H9 (cell line): ENCODE results near the gene MAP3K20. TPM values are rescaled to one million over a fixed set of nuclear protein-coding genes. Genes with fewer than 3 reads are reported as not detected.

Source experiments
- DNase-seq: peaks from one replicate; pipeline ENCODE4 v3.0.0-alpha.2; 2017
- H2AFZ ChIP-seq: one replicate; pipeline ENCODE4 v1.6.1; 2013; ENCODE audit warnings: mild to moderate bottlenecking, low read length, control low read depth, moderate library complexity
- H2AK5ac ChIP-seq: 2 replicates; pipeline ENCODE4 v1.6.1; 2013; ENCODE audit warnings: low read length, control low read depth, mixed read lengths; ENCODE audit not compliant: insufficient read length
- H2BK120ac ChIP-seq: one replicate; pipeline ENCODE4 v1.6.1; 2013; ENCODE audit warnings: low read depth, mild to moderate bottlenecking, low read length, control low read depth, inconsistent platforms; ENCODE audit not compliant: poor library complexity, severe bottlenecking
- H2BK12ac ChIP-seq: 2 replicates; pipeline ENCODE4 v1.6.1; 2013; ENCODE audit warnings: low read length, control low read depth, mixed read lengths, low read depth; ENCODE audit not compliant: insufficient read length
- H2BK15ac ChIP-seq: 2 replicates; pipeline ENCODE4 v1.6.1; 2013; ENCODE audit warnings: low read depth, low read length, control low read depth
- H2BK20ac ChIP-seq: one replicate; pipeline ENCODE4 v1.6.1; 2013; ENCODE audit warnings: low read depth, mild to moderate bottlenecking, low read length, control low read depth, inconsistent platforms; ENCODE audit not compliant: poor library complexity, severe bottlenecking
- H2BK5ac ChIP-seq: 2 replicates; pipeline ENCODE4 v1.6.1; 2013; ENCODE audit warnings: low read length, control low read depth, mixed read lengths; ENCODE audit not compliant: insufficient read length
- H3K14ac ChIP-seq: 2 replicates; pipeline ENCODE4 v1.6.1; 2013; ENCODE audit warnings: low read length, control low read depth; ENCODE audit not compliant: insufficient read depth
- H3K18ac ChIP-seq: 2 replicates; pipeline ENCODE4 v1.6.1; 2013; ENCODE audit warnings: low read depth, mild to moderate bottlenecking, mixed read lengths, low read length, control low read depth; ENCODE audit not compliant: insufficient read length
- H3K23ac ChIP-seq: 2 replicates; pipeline ENCODE4 v1.6.1; 2013; ENCODE audit warnings: low read length, control low read depth, mixed read lengths, low read depth; ENCODE audit not compliant: insufficient read length
- H3K23me2 ChIP-seq: 2 replicates; pipeline ENCODE4 v1.6.1; 2013; ENCODE audit warnings: low read depth, mild to moderate bottlenecking, mixed read lengths, low read length, control low read depth; ENCODE audit not compliant: insufficient read length, poor library complexity, severe bottlenecking
- H3K27ac ChIP-seq: 2 replicates; pipeline ENCODE4 v1.5.1; 2013; ENCODE audit warnings: low read length, control low read depth, mixed read lengths, low read depth; ENCODE audit not compliant: insufficient read length
- H3K27me3 ChIP-seq: 2 replicates; pipeline ENCODE4 v1.6.1; 2013; ENCODE audit warnings: low read length, control low read depth, inconsistent platforms; ENCODE audit not compliant: insufficient read depth
- H3K4ac ChIP-seq: 2 replicates; pipeline ENCODE4 v1.6.1; 2013; ENCODE audit warnings: low read depth, mild to moderate bottlenecking, control low read depth, inconsistent platforms, low read length, moderate library complexity
- H3K4me1 ChIP-seq: 2 replicates; pipeline ENCODE4 v1.6.1; 2013; ENCODE audit warnings: low read length, control low read depth, inconsistent platforms; ENCODE audit not compliant: insufficient read depth
- H3K4me2 ChIP-seq: 2 replicates; pipeline ENCODE4 v1.6.1; 2013; ENCODE audit warnings: low read length, control low read depth, mixed read lengths; ENCODE audit not compliant: insufficient read length, insufficient read depth
- H3K56ac ChIP-seq: 2 replicates; pipeline ENCODE4 v1.6.1; 2013; ENCODE audit warnings: low read depth, mild to moderate bottlenecking, mixed read lengths, low read length, control low read depth; ENCODE audit not compliant: insufficient read length
- H3K79me1 ChIP-seq: 2 replicates; pipeline ENCODE4 v1.6.1; 2013; ENCODE audit warnings: low read depth, mild to moderate bottlenecking, moderate library complexity, low read length, control low read depth, inconsistent platforms; ENCODE audit not compliant: insufficient read depth, poor library complexity, severe bottlenecking
- H3K79me2 ChIP-seq: 2 replicates; pipeline ENCODE4 v1.6.1; 2013; ENCODE audit warnings: low read length, control low read depth, inconsistent platforms; ENCODE audit not compliant: insufficient read depth
- H3K9ac ChIP-seq: 2 replicates; pipeline ENCODE4 v1.6.1; 2013; ENCODE audit warnings: low read length, control low read depth, mixed read lengths; ENCODE audit not compliant: insufficient read length; ENCODE audit errors: extremely low read depth
- H3K9me3 ChIP-seq: one replicate; pipeline ENCODE4 v1.6.1; 2013; ENCODE audit warnings: low read depth, low read length, inconsistent platforms; ENCODE audit not compliant: control insufficient read depth
- H3T11ph ChIP-seq: one replicate; pipeline ENCODE4 v1.6.1; 2013; ENCODE audit warnings: mild to moderate bottlenecking, low read length, control low read depth, inconsistent platforms
- H4K20me1 ChIP-seq: one replicate; pipeline ENCODE4 v1.6.1; 2013; ENCODE audit not compliant: control insufficient read depth, insufficient read length, insufficient read depth
- H4K5ac ChIP-seq: 2 replicates; pipeline ENCODE4 v1.6.1; 2013; ENCODE audit warnings: low read depth, mild to moderate bottlenecking, mixed read lengths, low read length, control low read depth; ENCODE audit not compliant: insufficient read length
- H4K8ac ChIP-seq: replicated peaks from 2 replicates; pipeline ENCODE4 v1.6.1; 2013; ENCODE audit warnings: low read length, control low read depth, mixed read lengths, low read depth; ENCODE audit not compliant: insufficient read length
- H4K91ac ChIP-seq: 2 replicates; pipeline ENCODE4 v1.6.1; 2013; ENCODE audit warnings: low read depth, mild to moderate bottlenecking, moderate library complexity, mixed read lengths, low read length, control low read depth; ENCODE audit not compliant: insufficient read length
- H3K27ac Mint-ChIP-seq, 3 experiments: 2 replicates in 2 of 3; 3 replicates in 1 of 3; pipeline ENCODE4 v1.8.0; 2020 to 2021; ENCODE audit warnings: mixed read lengths in 3 of 3, mild to moderate bottlenecking in 1 of 3, moderate library complexity in 1 of 3
- H3K27me3 Mint-ChIP-seq: 2 replicates; pipeline ENCODE4 v1.8.0; 2021; ENCODE audit warnings: low read depth, mild to moderate bottlenecking, moderate library complexity, mixed read lengths
- H3K36me3 Mint-ChIP-seq, 3 experiments: 2 replicates in 2 of 3; 3 replicates in 1 of 3; pipeline ENCODE4 v1.8.0; 2020 to 2021; ENCODE audit warnings: low read depth in 3 of 3, mixed read lengths in 3 of 3; ENCODE audit not compliant: insufficient read depth in 1 of 3
- H3K4me1 Mint-ChIP-seq, 2 experiments: 2 replicates each; pipeline ENCODE4 v1.8.0; 2020; ENCODE audit warnings: mixed read lengths in 2 of 2
- H3K4me3 Mint-ChIP-seq, 2 experiments: 2 replicates in 1 of 2; 3 replicates in 1 of 2; pipeline ENCODE4 v1.8.0; 2020 to 2021; ENCODE audit warnings: mild to moderate bottlenecking in 2 of 2, mixed read lengths in 2 of 2, moderate library complexity in 1 of 2
- H3K9me3 Mint-ChIP-seq, 2 experiments: 2 replicates in 1 of 2; 3 replicates in 1 of 2; pipeline ENCODE4 v1.8.0; 2020; ENCODE audit warnings: mild to moderate bottlenecking in 2 of 2, mixed read lengths in 2 of 2, moderate library complexity in 1 of 2
- CTCF ChIP-seq: fragments of 200-600 bp; sonication (generic); conservative IDR thresholded peaks from 3 replicates; pipeline ENCODE4 v1.8.0; 2021; ENCODE audit warnings: antibody characterized with exemption, mild to moderate bottlenecking
- WGBS: extraction: QIAGEN DNeasy Blood & Tissue Kit; methylation state at CpG from one replicate; pipeline ENCODE4 v1.1.7; 2013; ENCODE audit warnings: missing lambda C conversion rate, low lambda C conversion rate, mixed read lengths; ENCODE audit not compliant: insufficient read length; ENCODE audit errors: extremely low coverage; 5-methylcytosine and 5-hydroxymethylcytosine counted together
- total RNA-seq: library from RNA; stranded (reverse); gene quantifications from 2 replicates; pipeline ENCODE4 v1.2.1, GENCODE V29; 2021

MAP3K20 gene
- total RNA-seq, 1 experiment from 2014 or later: 8.7 TPM

GRCh38 chr2:173216668-173217067, 141.0 kb downstream of the MAP3K20 start:
- Mint-ChIP-seq H3K9me3 (no peaks in the 10 kb centered on the region), H3K4me1 (peaks cover 19 to 20% of the 10 kb centered on the region in 2 experiments)
- no peak overlapping the region for H3K4ac ChIP-seq

More at GRCh38 chr2:173216668-173217067, 141.0 kb downstream of the MAP3K20 start:
- Histone ChIP-seq H3T11ph (no peak overlapping the region), H3K23me2 (no peaks in the 10 kb centered on the region), H2BK5ac (no peak overlapping the region), H2AK5ac (no peak overlapping the region), H3K4me1 (no peaks in the 10 kb centered on the region), H3K9me3 (no peaks in the 10 kb centered on the region), H3K9ac (no peak overlapping the region), H3K27me3 (no peaks in the 10 kb centered on the region), H2BK20ac (no peak overlapping the region), H4K8ac (no peak overlapping the region), H2BK12ac (no peak overlapping the region), H2AFZ (no peak overlapping the region), H3K14ac (no peak overlapping the region), H3K79me2 (no peaks in the 10 kb centered on the region), H3K79me1 (no peaks in the 10 kb centered on the region), H3K4me2 (no peak overlapping the region), H3K23ac (no peak overlapping the region), H3K56ac (no peak overlapping the region), H2BK120ac (no peak overlapping the region), H3K18ac (no peak overlapping the region), H2BK15ac (no peak overlapping the region), H3K27ac (no peak overlapping the region), H4K5ac (no peak overlapping the region), H4K20me1 (no peaks in the 10 kb centered on the region), H4K91ac (no peak overlapping the region)
- no peak for DNase-seq
- no CpG with 5 or more reads among the region's 2 CpGs for WGBS
- H3K36me3 Mint-ChIP-seq: no peaks in the 10 kb centered on the region
- H3K4me3 Mint-ChIP-seq: no peak overlapping the region
- no peak for TF ChIP-seq CTCF
- H3K27ac Mint-ChIP-seq: no peak overlapping the region; a peak in 1 of 7 replicates
- H3K27me3 Mint-ChIP-seq: no peaks in the 10 kb centered on the region
